Measurements from ENCODE around the gene FRY.

- TF ChIP-seq EZH2 (IDR thresholded peaks at IDR 0.05; ENCODE audit: borderline replicate concordance, control insufficient read depth, low read depth, low read length) (no peak), ESRRA (IDR thresholded peaks at IDR 0.05; ENCODE audit: low read length) (no peak), MAX (IDR thresholded peaks at IDR 0.05; ENCODE audit: low read depth, low read length) (no peak), ZZZ3 (IDR thresholded peaks at IDR 0.05; ENCODE audit: control insufficient read depth, insufficient read length, low read depth) (no peak)
Observed at GRCh38 chr13:32002873-32003272, 28.7 kb upstream of the FRY start.
